Testis (tissue), 3 donors: ENCODE measurements around the gene NOVA2. TPM values are rescaled to one million over a fixed set of nuclear protein-coding genes. Genes with fewer than 3 reads are reported as not detected.

Experiments
- DNase-seq: peaks from one replicate; pipeline ENCODE4 v3.0.0-alpha.2; 2019
- H3K27ac ChIP-seq, 2 donors: fragments of 200-600 bp; sonication (generic); one replicate each; pipeline ENCODE4 v1.5.1; 2019
- H3K27me3 ChIP-seq: fragments of 200-600 bp; sonication (generic); one replicate; pipeline ENCODE4 v1.5.1; 2019
- H3K36me3 ChIP-seq: fragments of 200-600 bp; sonication (generic); one replicate; pipeline ENCODE4 v1.5.1; 2017; ENCODE audit warnings: low read depth; ENCODE audit errors: missing control alignments
- H3K4me1 ChIP-seq: fragments of 200-600 bp; sonication (generic); one replicate; pipeline ENCODE4 v1.5.1; 2019
- H3K4me3 ChIP-seq, 2 donors: fragments of 200-600 bp; sonication (generic); one replicate each; pipeline ENCODE4 v1.5.1; 2017 to 2019
- H3K9me3 ChIP-seq: fragments of 200-600 bp; sonication (generic); one replicate; pipeline ENCODE4 v1.5.1; 2017
- POLR2A ChIP-seq: fragments of 450-650 bp; IDR thresholded peaks from one replicate; pipeline ENCODE4 v1.6.1; 2017; ENCODE audit warnings: antibody characterized with exemption, mild to moderate bottlenecking, moderate library complexity
- WGBS, 2 donors: methylation state at CpG; one replicate each; pipeline ENCODE4 v1.1.5; 2018; 5-methylcytosine and 5-hydroxymethylcytosine counted together
- intact Hi-C: fragments of 100-400 bp; cut with DNase I; formaldehyde crosslinking; loops from one replicate; pipeline ENCODE4 v1.15.1; 2023; ENCODE audit warnings: low total_unique reads
- polyA plus RNA-seq: library from polyadenylated mRNA; stranded (reverse); fragments of 350-450 nt; fragmentation: Illumina TruSeq; extraction: RNeasy Lipid Tissue Mini Kit (QIAGEN cat#74804); gene quantifications from one replicate; pipeline ENCODE4 v1.2.3, GENCODE V29; 2014; ENCODE audit warnings: low read depth, low replicate concordance; ENCODE audit not compliant: insufficient read depth
- total RNA-seq, 2 donors: library from RNA; depleted of rRNA; stranded (reverse); fragments of >200 nt; gene quantifications; one replicate each; pipeline ENCODE4 v1.2.3, GENCODE V29; 2016
- TF ChIP-seq, protein P1 (sequence below), 3 experiments: fragments of 450-650 bp in 2 of 3; fragments of 200-600 bp in 1 of 3; sonication (generic) in 1 of 3; IDR thresholded peaks; one replicate each; pipeline ENCODE4 v1.5.1; 2016 to 2019; ENCODE audit warnings: antibody characterized with exemption in 3 of 3, mild to moderate bottlenecking in 2 of 3, moderate library complexity in 1 of 3

The NOVA2 gene
- total and polyA plus RNA-seq, 3 donors from 2014 or later: 3.0 to 5.7 (median 3.1) TPM

DNA sequence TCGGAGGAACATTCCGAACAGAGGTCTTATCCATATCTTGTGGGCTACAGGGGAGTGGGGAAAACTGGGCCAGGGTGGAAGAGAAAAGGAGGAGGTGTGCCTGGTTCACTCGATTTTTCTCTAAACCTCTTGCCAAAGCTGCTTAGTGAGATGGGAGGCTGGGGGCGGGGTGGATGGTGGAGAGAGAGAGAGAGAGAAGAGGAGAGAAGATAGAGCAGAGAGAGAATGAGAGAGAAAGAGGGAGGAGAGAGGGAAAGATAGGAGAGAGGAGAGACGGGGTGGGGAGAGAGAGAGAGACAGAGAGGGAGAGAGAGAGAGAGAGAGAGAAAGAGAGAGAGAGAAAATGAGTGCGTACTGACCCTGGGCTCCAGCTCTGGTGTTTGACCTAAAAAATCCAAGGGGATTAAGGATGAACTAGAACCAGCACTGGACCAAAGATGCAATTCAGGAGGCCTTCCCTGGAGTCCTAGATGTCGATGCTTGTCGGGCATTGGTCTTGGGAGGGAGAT, 14.1 kb downstream of the NOVA2 start:
- 29 to 38% methylated on average over 8 of the region's 8 CpGs for WGBS, 2 donors
- no peaks in the 10 kb centered on the region for H3K36me3 ChIP-seq
- no peak overlapping the region for H3K27ac ChIP-seq
- TF ChIP-seq POLR2A: no peak
- TF ChIP-seq, protein P1, sequence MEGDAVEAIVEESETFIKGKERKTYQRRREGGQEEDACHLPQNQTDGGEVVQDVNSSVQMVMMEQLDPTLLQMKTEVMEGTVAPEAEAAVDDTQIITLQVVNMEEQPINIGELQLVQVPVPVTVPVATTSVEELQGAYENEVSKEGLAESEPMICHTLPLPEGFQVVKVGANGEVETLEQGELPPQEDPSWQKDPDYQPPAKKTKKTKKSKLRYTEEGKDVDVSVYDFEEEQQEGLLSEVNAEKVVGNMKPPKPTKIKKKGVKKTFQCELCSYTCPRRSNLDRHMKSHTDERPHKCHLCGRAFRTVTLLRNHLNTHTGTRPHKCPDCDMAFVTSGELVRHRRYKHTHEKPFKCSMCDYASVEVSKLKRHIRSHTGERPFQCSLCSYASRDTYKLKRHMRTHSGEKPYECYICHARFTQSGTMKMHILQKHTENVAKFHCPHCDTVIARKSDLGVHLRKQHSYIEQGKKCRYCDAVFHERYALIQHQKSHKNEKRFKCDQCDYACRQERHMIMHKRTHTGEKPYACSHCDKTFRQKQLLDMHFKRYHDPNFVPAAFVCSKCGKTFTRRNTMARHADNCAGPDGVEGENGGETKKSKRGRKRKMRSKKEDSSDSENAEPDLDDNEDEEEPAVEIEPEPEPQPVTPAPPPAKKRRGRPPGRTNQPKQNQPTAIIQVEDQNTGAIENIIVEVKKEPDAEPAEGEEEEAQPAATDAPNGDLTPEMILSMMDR (IDR thresholded peaks at IDR 0.05): no peak
- H3K4me3 ChIP-seq: no peak overlapping the region
- peaks cover 7% of the 10 kb centered on the region for H3K4me1 ChIP-seq
- no peaks in the 10 kb centered on the region for H3K27me3 ChIP-seq
- DNase-seq: no peak
- intact Hi-C loops: no loop called here
- no peaks in the 10 kb centered on the region for H3K9me3 ChIP-seq

DNA sequence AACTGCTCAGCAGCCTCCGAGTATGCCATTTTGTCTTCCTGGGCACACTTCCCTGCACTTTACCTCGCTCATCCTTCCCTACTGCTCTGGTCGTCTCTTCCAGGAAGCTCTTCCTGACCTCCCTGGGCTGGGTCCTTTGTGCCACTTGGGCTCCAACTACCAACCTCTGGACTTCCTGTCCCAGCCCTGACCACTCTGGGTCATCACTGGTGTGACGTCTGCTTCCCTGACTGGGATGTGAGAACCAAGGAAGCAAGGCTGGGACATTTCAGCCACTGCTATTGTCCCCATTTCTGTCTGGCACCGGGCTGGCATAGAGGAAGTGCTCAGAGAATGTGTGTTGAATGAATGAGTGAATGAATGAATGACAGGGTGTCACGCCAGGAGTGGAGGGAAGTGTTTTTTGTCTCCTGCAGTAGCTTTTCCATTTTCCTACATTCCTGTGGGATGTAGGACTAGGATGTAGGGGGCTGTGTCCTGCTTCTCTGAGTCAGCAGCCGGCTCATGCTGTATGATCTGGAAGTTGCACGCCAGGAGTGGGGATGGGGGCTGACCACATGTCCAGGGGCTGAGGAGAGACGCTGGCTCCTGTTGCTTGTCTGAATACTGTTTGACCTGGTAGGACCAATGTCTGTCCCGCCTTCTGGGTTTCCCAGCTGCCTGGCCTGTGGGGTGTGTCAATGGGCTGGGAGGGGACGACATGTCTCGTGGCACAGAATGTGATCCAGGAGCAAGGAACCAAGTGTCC, 14.7 kb downstream of the NOVA2 start:
- Histone ChIP-seq H3K4me3 (no peak overlapping the region), H3K9me3 (no peaks in the 10 kb centered on the region), H3K27ac (no peak overlapping the region), H3K4me1 (peaks cover 7% of the 10 kb centered on the region), H3K27me3 (no peaks in the 10 kb centered on the region), H3K36me3 (no peaks in the 10 kb centered on the region)
- no peak for TF ChIP-seq POLR2A
- TF ChIP-seq, protein P1 (IDR thresholded peaks at IDR 0.05): no peak
- 35 to 38% methylated on average over 12 of the region's 12 CpGs for WGBS, 2 donors
- intact Hi-C loops: no loop called here
- no peak for DNase-seq

DNA sequence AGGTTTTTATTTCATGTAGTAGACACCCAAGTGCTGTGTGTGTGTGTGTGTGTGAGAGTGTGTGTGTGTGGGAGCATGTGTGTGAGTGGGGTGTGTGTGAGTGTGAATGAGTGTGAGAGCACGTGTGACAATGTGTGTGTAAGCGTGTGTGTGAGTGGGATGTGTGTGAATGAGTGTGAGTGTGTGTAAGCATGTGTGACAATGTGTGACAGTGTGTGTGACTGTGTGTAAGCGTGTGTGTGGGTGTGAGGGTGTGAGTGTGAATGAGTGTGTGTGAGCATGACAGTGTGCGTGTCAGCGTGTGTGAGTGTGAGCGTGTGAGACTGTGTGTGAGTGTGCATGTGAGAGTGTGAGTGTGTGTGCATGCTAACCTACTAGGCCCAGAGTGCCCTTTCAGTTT, 15.3 kb downstream of the NOVA2 start:
- no peak for DNase-seq
- TF ChIP-seq, protein P1 (IDR thresholded peaks at IDR 0.05): no peak
- no peak for TF ChIP-seq POLR2A
- Histone ChIP-seq H3K36me3 (no peaks in the 10 kb centered on the region), H3K9me3 (no peaks in the 10 kb centered on the region), H3K27ac (no peak overlapping the region), H3K4me1 (peaks cover 7% of the 10 kb centered on the region), H3K4me3 (no peak overlapping the region), H3K27me3 (no peaks in the 10 kb centered on the region)
- WGBS, 2 donors: 62 to 81% methylated on average over 6 of the region's 6 CpGs
- intact Hi-C loops: no loop called here

DNA sequence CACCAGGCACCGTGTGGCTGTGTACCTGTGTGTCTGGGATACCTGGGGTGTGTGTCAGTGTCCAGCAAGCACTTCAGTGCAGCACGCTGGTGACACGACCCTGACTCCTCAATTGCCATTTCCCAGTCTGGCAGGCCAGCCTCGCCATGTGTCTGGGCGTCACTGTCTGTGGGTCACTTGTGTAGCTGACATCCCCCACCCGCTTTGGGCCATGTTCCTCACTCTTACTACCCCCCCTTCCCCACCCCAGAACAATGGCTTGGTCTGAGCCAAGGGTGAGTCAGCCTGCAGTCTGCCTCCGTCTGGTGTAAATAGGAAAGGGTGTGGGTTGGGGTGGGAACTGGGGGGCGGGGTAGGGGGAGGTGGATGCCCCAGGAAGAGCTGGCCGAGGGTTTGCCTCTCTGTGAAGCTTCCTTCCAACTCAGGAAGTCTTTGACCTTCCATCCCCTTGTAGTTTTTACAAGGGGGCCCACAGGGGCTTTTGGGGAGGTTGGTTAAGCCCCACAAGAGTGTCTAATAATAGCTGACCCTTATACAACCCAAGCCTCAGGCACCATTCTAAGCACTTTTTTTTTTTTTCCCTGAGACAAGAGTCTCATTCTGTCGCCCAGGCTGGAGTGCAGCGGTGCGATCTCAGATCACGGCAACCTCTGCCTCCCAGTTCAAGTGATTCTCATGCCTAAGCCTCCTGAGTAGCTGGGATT, 17.6 kb downstream of the NOVA2 start:
- Histone ChIP-seq H3K27ac (no peak overlapping the region), H3K4me1 (peaks cover 9% of the 10 kb centered on the region), H3K36me3 (no peaks in the 10 kb centered on the region), H3K9me3 (no peaks in the 10 kb centered on the region), H3K4me3 (no peak overlapping the region), H3K27me3 (no peaks in the 10 kb centered on the region)
- intact Hi-C loops: no loop called here
- 59 to 63% methylated on average over 13 of the region's 13 CpGs for WGBS, 2 donors
- TF ChIP-seq, protein P1 (IDR thresholded peaks at IDR 0.05): no peak
- TF ChIP-seq POLR2A: no peak
- no peak for DNase-seq
